Measurements from ENCODE around the gene STK24.

- no peak for TF ChIP-seq CTCF (IDR thresholded peaks at IDR 0.05; ENCODE audit: insufficient read depth, low read length, poor library complexity, severe bottlenecking)
- TF ChIP-seq EZH2phosphoT487 (conservative IDR thresholded peaks at IDR 0.05; ENCODE audit: low read length) = no peak
Measured at GRCh38 chr13:98456413-98456845, 120.5 kb downstream of the STK24 start.

Measured in SU-DHL-6 (cell line).